Measurements from ENCODE around the gene OPCML.

OPCML gene

DNA sequence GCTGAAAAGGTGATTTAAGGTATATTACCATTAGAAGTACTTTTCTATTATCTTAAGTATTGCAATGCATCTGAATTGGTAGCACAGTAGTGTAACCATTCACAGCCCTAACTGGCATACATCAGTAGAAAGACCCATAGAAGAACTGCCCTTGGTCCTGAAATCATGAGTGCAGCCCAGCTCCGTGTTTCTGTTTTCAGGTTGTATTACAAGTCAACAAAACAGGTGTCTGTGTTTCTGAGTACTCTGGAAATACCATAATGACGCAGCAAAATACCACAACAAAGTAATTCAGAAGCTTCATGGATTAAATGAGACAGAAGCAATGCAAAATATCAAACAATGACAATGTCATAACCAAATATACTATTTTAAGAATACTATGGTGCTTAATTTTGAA lies 226.3 kb downstream of the OPCML start:
- TF ChIP-seq CTCF (IDR thresholded peaks at IDR 0.05; ENCODE audit: low read depth, low read length): no peak
- Histone ChIP-seq H3K9me3 (ENCODE audit: severe bottlenecking) (no peaks in the 10 kb centered on the region), H3K27me3 (ENCODE audit: insufficient read depth, low read depth, severe bottlenecking) (no peaks in the 10 kb centered on the region), H3K4me3 (ENCODE audit: low read depth, low read length) (no peak overlapping the region), H3K27ac (no peak overlapping the region), H3K36me3 (no peaks in the 10 kb centered on the region)
- DNase-seq: no peak

DNA sequence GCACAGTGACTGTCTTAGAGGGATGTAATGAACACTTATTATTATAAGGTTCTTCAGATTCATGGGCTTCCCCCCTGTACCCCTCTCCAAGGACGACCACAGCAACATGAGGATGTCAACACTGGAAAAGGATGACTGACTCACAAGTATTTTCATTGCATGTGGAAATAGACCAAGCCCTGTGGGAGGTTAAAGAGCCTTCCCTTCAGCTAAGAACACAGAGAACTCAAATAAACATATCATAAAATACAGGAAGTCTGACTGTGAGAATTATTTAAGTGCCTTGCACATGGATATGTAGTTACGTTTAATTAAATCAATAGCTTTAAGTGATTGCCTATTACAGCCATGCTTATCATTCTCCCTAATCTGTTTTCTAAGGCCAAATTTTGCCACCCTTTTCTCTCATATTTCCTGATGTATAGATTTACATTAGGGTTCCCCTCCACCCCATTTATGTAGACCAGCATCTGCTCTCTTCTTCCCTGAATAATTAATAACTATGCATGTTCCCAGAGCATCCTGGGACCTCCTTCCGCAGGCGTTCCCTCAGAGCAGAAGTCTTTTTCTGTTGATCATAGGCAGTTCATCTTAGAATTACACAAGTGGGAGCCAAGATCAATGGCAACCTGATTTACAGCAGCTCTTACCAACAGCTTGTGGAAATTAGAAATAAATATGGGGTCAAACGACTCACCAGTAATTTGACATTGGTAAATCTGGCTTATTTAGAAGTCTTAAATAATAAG lies 226.9 kb downstream of the OPCML start:
- Histone ChIP-seq H3K9me3 (ENCODE audit: severe bottlenecking) (no peaks in the 10 kb centered on the region), H3K4me3 (ENCODE audit: low read depth, low read length) (no peak overlapping the region), H3K27me3 (ENCODE audit: insufficient read depth, low read depth, severe bottlenecking) (no peaks in the 10 kb centered on the region), H3K36me3 (no peaks in the 10 kb centered on the region), H3K27ac (no peak overlapping the region)
- TF ChIP-seq CTCF (IDR thresholded peaks at IDR 0.05; ENCODE audit: low read depth, low read length): no peak
- no peak for DNase-seq

DNA sequence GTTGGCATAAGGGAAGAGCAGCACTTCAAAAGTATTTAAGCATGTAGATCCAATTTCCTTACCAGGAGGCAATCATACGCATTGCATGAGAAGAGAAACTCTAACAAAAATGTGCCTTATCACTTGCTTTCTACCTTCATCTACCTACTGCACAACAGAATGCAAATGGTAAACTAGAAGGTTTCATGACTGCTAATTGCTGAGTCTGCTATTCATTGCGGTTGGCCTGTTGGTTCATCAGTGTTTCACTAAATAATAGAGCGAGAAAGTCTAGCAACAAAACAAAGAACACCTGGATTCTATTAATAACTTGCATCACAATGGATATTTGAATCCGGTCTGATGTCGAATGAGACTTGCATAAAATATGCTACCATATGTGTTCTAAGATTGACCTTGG lies 229.0 kb downstream of the OPCML start:
- DNase-seq: no peak
- TF ChIP-seq CTCF (IDR thresholded peaks at IDR 0.05; ENCODE audit: low read depth, low read length): no peak
- Histone ChIP-seq H3K4me3 (ENCODE audit: low read depth, low read length) (no peak overlapping the region), H3K27ac (no peak overlapping the region), H3K36me3 (no peaks in the 10 kb centered on the region), H3K9me3 (ENCODE audit: severe bottlenecking) (no peaks in the 10 kb centered on the region), H3K27me3 (ENCODE audit: insufficient read depth, low read depth, severe bottlenecking) (no peaks in the 10 kb centered on the region)

DNA sequence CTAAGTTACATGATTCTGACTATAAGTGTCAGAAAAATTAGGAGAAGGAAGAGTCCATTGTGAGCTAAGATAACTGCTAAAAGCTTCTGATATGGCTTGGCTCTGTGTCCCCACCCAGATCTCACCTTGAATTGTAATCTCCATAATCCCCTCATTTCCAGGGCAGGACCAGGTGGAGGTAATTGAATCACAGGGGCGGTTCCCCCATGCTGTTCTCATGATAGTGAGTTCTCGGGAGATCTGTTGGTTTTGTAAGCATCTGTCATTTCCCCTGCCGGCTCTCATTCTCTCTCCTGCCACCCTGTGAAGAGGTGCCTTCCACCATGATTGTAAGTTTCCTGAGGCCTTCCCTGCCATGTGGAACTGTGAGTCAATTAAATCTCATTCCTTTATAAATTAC lies 230.2 kb downstream of the OPCML start:
- peak; percentile 16 for DNase-seq

DNA sequence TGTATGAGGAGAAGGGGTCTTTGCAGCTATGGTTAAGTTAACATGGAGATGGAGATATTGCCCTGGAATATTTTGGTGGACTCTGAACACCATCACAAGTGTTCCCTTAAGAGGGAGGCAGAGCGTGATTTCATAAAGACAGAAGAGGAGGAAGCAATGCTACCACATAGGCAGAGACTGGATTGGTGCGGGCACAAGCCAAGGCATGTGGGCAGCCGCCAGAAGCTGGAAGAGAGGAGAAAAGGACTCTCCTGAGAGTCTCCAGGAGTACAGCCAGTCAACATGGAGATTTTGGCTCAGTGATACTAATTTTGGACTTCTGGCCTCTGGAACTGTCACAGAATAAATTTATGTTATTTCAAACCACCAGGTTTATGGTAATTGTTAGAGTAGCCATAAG lies 231.6 kb downstream of the OPCML start:
- no peaks in the 10 kb centered on the region for H3K9me3 ChIP-seq (ENCODE audit: severe bottlenecking)
- H3K27ac ChIP-seq: no peak overlapping the region
- DNase-seq: no peak
- no peak for TF ChIP-seq CTCF (IDR thresholded peaks at IDR 0.05; ENCODE audit: low read depth, low read length)
- H3K4me3 ChIP-seq (ENCODE audit: low read depth, low read length): no peak overlapping the region
- H3K36me3 ChIP-seq: no peaks in the 10 kb centered on the region
- no peaks in the 10 kb centered on the region for H3K27me3 ChIP-seq (ENCODE audit: insufficient read depth, low read depth, severe bottlenecking)

More for the DNA sequence above, 230.2 kb downstream of the OPCML start:
- Histone ChIP-seq H3K4me3 (ENCODE audit: low read depth, low read length) (no peak overlapping the region), H3K9me3 (ENCODE audit: severe bottlenecking) (no peaks in the 10 kb centered on the region), H3K27me3 (ENCODE audit: insufficient read depth, low read depth, severe bottlenecking) (no peaks in the 10 kb centered on the region), H3K36me3 (no peaks in the 10 kb centered on the region), H3K27ac (no peak overlapping the region)
- TF ChIP-seq CTCF (IDR thresholded peaks at IDR 0.05; ENCODE audit: low read depth, low read length): no peak

GRCh38 chr11:133291780-133292179 lies 240.5 kb downstream of the OPCML start:
- DNase-seq: no peak
- H3K27me3 ChIP-seq (ENCODE audit: insufficient read depth, low read depth, severe bottlenecking): peaks cover 2% of the 10 kb centered on the region
- H3K27ac ChIP-seq: no peak overlapping the region
- H3K4me3 ChIP-seq (ENCODE audit: low read depth, low read length): no peak overlapping the region
- no peaks in the 10 kb centered on the region for H3K36me3 ChIP-seq
- no peak for TF ChIP-seq CTCF (IDR thresholded peaks at IDR 0.05; ENCODE audit: low read depth, low read length)
- H3K9me3 ChIP-seq (ENCODE audit: severe bottlenecking): no peaks in the 10 kb centered on the region

All from WERI-Rb-1 (cell line).